HEK293T (cell line): ENCODE results near the gene LRRC75B.

Source experiments
- FOXK2 ChIP-seq: fragments of 450-650 bp; IDR thresholded peaks from 2 replicates; pipeline ENCODE4 v1.6.1; 2016; ENCODE audit warnings: mild to moderate bottlenecking
- FOXM1 ChIP-seq: fragments of 450-650 bp; IDR thresholded peaks from 2 replicates; pipeline ENCODE4 v1.6.1; 2017; ENCODE audit warnings: mild to moderate bottlenecking, borderline replicate concordance
- L3MBTL2 ChIP-seq: fragments of 450-650 bp; conservative IDR thresholded peaks from 2 replicates; pipeline ENCODE4 v1.6.1; 2016; ENCODE audit warnings: mild to moderate bottlenecking
- SP1 ChIP-seq: fragments of 450-650 bp; IDR thresholded peaks from 2 replicates; pipeline ENCODE4 v1.6.1; 2017
- ZNF384 ChIP-seq: fragments of 450-650 bp; IDR thresholded peaks from 2 replicates; pipeline ENCODE4 v1.6.1; 2016

- no peak for TF ChIP-seq FOXK2
- no peak for TF ChIP-seq ZNF384
- no peak for TF ChIP-seq SP1
- no peak for TF ChIP-seq FOXM1
- peak; percentile 20; the same call in 1 of the 2 replicates for TF ChIP-seq L3MBTL2
Observed at GRCh38 chr22:24554313-24555164, 38.3 kb downstream of the LRRC75B start, which contains the start of gene GUCD1.
